IMR-90 (cell line): Measurements from ENCODE around the gene METTL18. TPM values are rescaled to one million over a fixed set of nuclear protein-coding genes. Genes with fewer than 3 reads are reported as not detected.

Source experiments
- ATAC-seq: fragments of 200-7000 bp; cut with Tn5 transposase; 2 replicates; pipeline ENCODE4 v1.9.1; 2020; ENCODE audit warnings: low read depth, mild to moderate bottlenecking, moderate library complexity
- BruUV-seq: library from RNA; stranded (reverse); fragments of 400-500 nt; replicated peaks from 2 replicates; lab custom pipeline; 2021; lab: Mats Ljungman, UMichigan
- CTCF ChIA-PET: fragments of 300-600 bp; formaldehyde crosslinking; extraction: SDS; loops from one replicate; lab custom pipeline; 2021; ENCODE audit warnings: antibody characterized with exemption; lab: Yijun Ruan, JAX
- POLR2A ChIA-PET: fragments of 300-600 bp; sonication (Branson Sonifier 250); formaldehyde crosslinking; loops from one replicate; lab custom pipeline; 2022; ENCODE audit warnings: antibody characterized with exemption; ENCODE audit not compliant: unreplicated experiment; lab: Charles Lee
- DNase-seq: peaks from one replicate; pipeline ENCODE4 v3.0.0; 2013
- H2AFZ ChIP-seq: replicated peaks from 2 replicates; pipeline ENCODE3; 2013; ENCODE audit warnings: low read length, mild to moderate bottlenecking; ENCODE audit not compliant: poor library complexity
- H2AK5ac ChIP-seq: 2 replicates; pipeline ENCODE4 v1.6.1; 2013; ENCODE audit warnings: low read depth, low read length, inconsistent platforms
- H2AK9ac ChIP-seq: replicated peaks from 2 replicates; pipeline ENCODE3; 2013; ENCODE audit warnings: mild to moderate bottlenecking, low read depth, low read length, moderate library complexity; ENCODE audit not compliant: poor library complexity
- H2BK120ac ChIP-seq: 2 replicates; pipeline ENCODE4 v1.6.1; 2013; ENCODE audit warnings: low read depth, low read length, inconsistent platforms
- H2BK15ac ChIP-seq: 3 replicates; pipeline ENCODE4 v1.6.1; 2013; ENCODE audit warnings: low read depth, low read length, inconsistent platforms
- H2BK20ac ChIP-seq: 2 replicates; pipeline ENCODE4 v1.6.1; 2013; ENCODE audit warnings: low read depth, mild to moderate bottlenecking, inconsistent platforms, low read length, moderate library complexity
- H2BK5ac ChIP-seq: 2 replicates; pipeline ENCODE4 v1.6.1; 2013; ENCODE audit warnings: mild to moderate bottlenecking, low read depth, low read length, inconsistent platforms; ENCODE audit not compliant: poor library complexity, severe bottlenecking
- H3K14ac ChIP-seq: replicated peaks from 2 replicates; pipeline ENCODE4 v1.6.1; 2013; ENCODE audit warnings: low read depth, low read length, inconsistent platforms
- H3K18ac ChIP-seq: 2 replicates; pipeline ENCODE4 v1.6.1; 2013; ENCODE audit warnings: low read depth, low read length, control low read depth
- H3K23ac ChIP-seq: 2 replicates; pipeline ENCODE4 v1.6.1; 2013; ENCODE audit warnings: low read depth, low read length, inconsistent platforms
- H3K27ac ChIP-seq: 2 replicates; pipeline ENCODE4 v1.5.1; 2013; ENCODE audit warnings: mild to moderate bottlenecking, control low read depth, low read length; ENCODE audit not compliant: insufficient read depth
- H3K27me3 ChIP-seq: 2 replicates; pipeline ENCODE4 v1.6.1; 2013; ENCODE audit warnings: low read length; ENCODE audit not compliant: control insufficient read depth, insufficient read depth
- H3K36me3 ChIP-seq: 2 replicates; pipeline ENCODE4 v1.6.1; 2013; ENCODE audit warnings: low read length, mixed read lengths; ENCODE audit not compliant: control insufficient read depth, insufficient read depth
- H3K4ac ChIP-seq: 2 replicates; pipeline ENCODE4 v1.6.1; 2013; ENCODE audit warnings: low read depth, low read length, inconsistent platforms
- H3K4me1 ChIP-seq: 2 replicates; pipeline ENCODE4 v1.6.1; 2013; ENCODE audit warnings: low read length, mixed read lengths; ENCODE audit not compliant: control insufficient read depth, insufficient read depth
- H3K4me2 ChIP-seq: 2 replicates; pipeline ENCODE4 v1.6.1; 2013; ENCODE audit warnings: low read depth, mild to moderate bottlenecking, control low read depth, low read length, moderate library complexity
- H3K4me3 ChIP-seq: 2 replicates; pipeline ENCODE4 v1.5.1; 2013; ENCODE audit warnings: low read depth, mild to moderate bottlenecking, control low read depth, low read length, moderate library complexity; ENCODE audit not compliant: insufficient read depth
- H3K56ac ChIP-seq: 2 replicates; pipeline ENCODE4 v1.6.1; 2013; ENCODE audit warnings: low read length, inconsistent platforms; ENCODE audit not compliant: insufficient read depth; ENCODE audit errors: extremely low read depth
- H3K79me1 ChIP-seq, 2 experiments: 2 replicates each; pipeline ENCODE4 v1.6.1; 2013; ENCODE audit warnings: low read length in 2 of 2, inconsistent platforms in 1 of 2, low read depth in 1 of 2
- H3K9ac ChIP-seq: 2 replicates; pipeline ENCODE4 v1.6.1; 2013; ENCODE audit warnings: low read depth, low read length, control low read depth
- H3K9me1 ChIP-seq: 2 replicates; pipeline ENCODE4 v1.6.1; 2013; ENCODE audit warnings: low read length, inconsistent platforms; ENCODE audit not compliant: insufficient read depth
- H3K9me3 ChIP-seq: 2 replicates; pipeline ENCODE4 v1.6.1; 2013; ENCODE audit warnings: low read length; ENCODE audit not compliant: control insufficient read depth, insufficient read depth
- H4K20me1 ChIP-seq: 2 replicates; pipeline ENCODE4 v1.6.1; 2013; ENCODE audit warnings: low read length, inconsistent platforms; ENCODE audit not compliant: insufficient read depth
- H4K5ac ChIP-seq: 2 replicates; pipeline ENCODE4 v1.6.1; 2013; ENCODE audit warnings: mild to moderate bottlenecking, low read depth, low read length, control low read depth
- H4K8ac ChIP-seq, 2 experiments: 2 replicates each; pipeline ENCODE4 v1.6.1; 2013; ENCODE audit warnings: low read depth in 2 of 2, low read length in 2 of 2, control low read depth in 1 of 2, inconsistent platforms in 1 of 2
- H4K91ac ChIP-seq: 2 replicates; pipeline ENCODE4 v1.6.1; 2013; ENCODE audit warnings: low read depth, low read length, inconsistent platforms; ENCODE audit not compliant: insufficient read depth
- CEBPB ChIP-seq: IDR thresholded peaks from 2 replicates; pipeline ENCODE4 v1.6.1; 2012; ENCODE audit warnings: low read depth, low read length, improper control_type of control experiment
- POLR2A ChIP-seq: IDR thresholded peaks from 2 replicates; pipeline ENCODE4 v1.6.1; 2012; ENCODE audit warnings: mild to moderate bottlenecking, low read depth, low read length
- SMC3 ChIP-seq: fragments of 150-350 bp; IDR thresholded peaks from 2 replicates; pipeline ENCODE4 v1.6.1; 2016; ENCODE audit warnings: low read depth, mild to moderate bottlenecking, antibody characterized with exemption, low read length, moderate library complexity
- WGBS, 2 experiments: methylation state at CpG; one replicate each; pipeline versions ENCODE4 v1.1.5 to v1.1.7; 2013; ENCODE audit warnings: missing lambda C conversion rate in 2 of 2; ENCODE audit not compliant: insufficient read length in 1 of 2; ENCODE audit errors: extremely low coverage in 2 of 2; 5-methylcytosine and 5-hydroxymethylcytosine counted together
- dilution Hi-C: fragments of 300-500 bp; cut with HindIII; formaldehyde crosslinking; loops from one replicate; pipeline ENCODE4 v1.14.3; 2018; ENCODE audit warnings: low sequenced_read_pairs; ENCODE audit not compliant: unreplicated experiment
- in situ Hi-C: fragments of 300-500 bp; cut with MboI; formaldehyde crosslinking; loops from 3 replicates; pipeline ENCODE4 v1.14.3; 2019; ENCODE audit warnings: low sequenced_read_pairs, inconsistent platforms, mixed read lengths
- intact Hi-C: fragments of 100-400 bp; cut with micrococcal nuclease; formaldehyde crosslinking; loops from 2 replicates; pipeline ENCODE4 v1.10.0; 2022
- polyA plus RNA-seq, 3 experiments: library from polyadenylated mRNA; depleted of rRNA; stranded (reverse); fragments of >200 nt; gene quantifications; 2 replicates each; pipeline ENCODE4 v1.2.3, GENCODE V29; 2012; ENCODE audit warnings: low replicate concordance in 1 of 3
- total RNA-seq: library from RNA; depleted of rRNA; stranded (reverse); fragments of >200 nt; gene quantifications from 2 replicates; pipeline ENCODE4 v1.2.3, GENCODE V29; 2012

Gene METTL18
- total and polyA plus RNA-seq, 2 of the 4 experiments (the other 2 are of a cell fraction): 2.9 to 3.4 TPM

GRCh38 chr1:169824153-169824552 is 29.4 kb upstream of the METTL18 start:
- Histone ChIP-seq H2BK5ac (no peak overlapping the region), H3K9me3 (no peaks in the 10 kb centered on the region), H2BK120ac (no peak overlapping the region), H3K23ac (no peak overlapping the region), H3K4me1 (no peaks in the 10 kb centered on the region), H2AFZ (no peak overlapping the region), H3K4me3 (no peak overlapping the region), H2BK15ac (no peak overlapping the region), H3K4ac (no peak overlapping the region), H4K20me1 (no peaks in the 10 kb centered on the region), H3K9me1 (no peaks in the 10 kb centered on the region), H3K36me3 (peaks cover 4% of the 10 kb centered on the region), H4K8ac (no peak overlapping the region), H2AK5ac (no peak overlapping the region), H3K56ac (no peak overlapping the region), H2BK20ac (no peak overlapping the region), H2AK9ac (no peak overlapping the region), H3K18ac (no peak overlapping the region), H4K91ac (no peak overlapping the region), H3K4me2 (no peak overlapping the region), H3K14ac (no peak overlapping the region), H4K5ac (no peak overlapping the region), H3K79me1 (no peaks in the 10 kb centered on the region), H3K27ac (no peak overlapping the region), H3K9ac (no peak overlapping the region), H3K27me3 (no peaks in the 10 kb centered on the region)
- in situ Hi-C loops: no loop called here
- intact Hi-C loops: no loop called here
- POLR2A ChIA-PET: no interaction called here
- no TSS peak for BruUV-seq
- CTCF ChIA-PET: no interaction called here
- TF ChIP-seq SMC3 (no peak), CEBPB (0 out of 2 replicates have a peak, but pooled peaks have one; percentile 16), POLR2A (no peak)
- dilution Hi-C loops: no loop called here
- no peak for ATAC-seq
- DNase-seq: no peak
- 100% methylated on average over 1 to 3 of the region's 3 CpGs for WGBS, 2 experiments
